HG03139 (cell line): ENCODE data around the gene TAMALIN.
"Not testable (repeated sequence)": the region's sequence is repeated elsewhere in the genome, so short reads cannot be mapped to it uniquely, and the experiment has no call there.

Experiments
- ATAC-seq: cut with Tn5 transposase; IDR thresholded peaks from one replicate; pipeline ENCODE4 v1.9.1; 2021; ENCODE audit not compliant: unreplicated experiment

TAMALIN gene

GRCh38 chr12:52006726-52007157, at the start of gene TAMALIN:
Gene TAMALIN, plus strand, starts transcription at chr12:52006946. Its CDS starts 74 bp downstream, at chr12:52007020.
- ATAC-seq: no peak

- no peak for ATAC-seq
Observed at GRCh38 chr12:51958542-51958941, 48.2 kb upstream of the TAMALIN start.

GRCh38 chr12:51959211-51959610, 47.5 kb upstream of the TAMALIN start:
- ATAC-seq: no peak

GRCh38 chr12:51959921-51960320, 46.8 kb upstream of the TAMALIN start:
- ATAC-seq: no peak

GRCh38 chr12:51960488-51960887, 46.3 kb upstream of the TAMALIN start:
- no peak for ATAC-seq

- ATAC-seq: no peak
Observed at GRCh38 chr12:51960890-51961289, 45.9 kb upstream of the TAMALIN start.

- ATAC-seq: no peak
Observed at GRCh38 chr12:51961834-51962233, 44.9 kb upstream of the TAMALIN start.

- no peak for ATAC-seq
Observed at GRCh38 chr12:51962737-51963136, 44.0 kb upstream of the TAMALIN start.

- ATAC-seq: no peak
Observed at GRCh38 chr12:51963477-51963876, 43.3 kb upstream of the TAMALIN start.

GRCh38 chr12:51969643-51970042, 37.1 kb upstream of the TAMALIN start:
- ATAC-seq: no peak

GRCh38 chr12:51970904-51971646, 35.7 kb upstream of the TAMALIN start:
- peak; percentile 77 for ATAC-seq

GRCh38 chr12:51971679-51972421, 34.9 kb upstream of the TAMALIN start:
- no peak for ATAC-seq

GRCh38 chr12:51972422-51972812, 34.3 kb upstream of the TAMALIN start:
- no peak for ATAC-seq

GRCh38 chr12:51972849-51973273, 33.9 kb upstream of the TAMALIN start:
- no peak for ATAC-seq

GRCh38 chr12:51973560-51973959, 33.2 kb upstream of the TAMALIN start:
- ATAC-seq: no peak

GRCh38 chr12:51974646-51975045, 32.1 kb upstream of the TAMALIN start:
- no peak for ATAC-seq

GRCh38 chr12:51975196-51975595, 31.6 kb upstream of the TAMALIN start:
- no peak for ATAC-seq

- no peak for ATAC-seq
Observed at GRCh38 chr12:51976376-51977160, 30.2 kb upstream of the TAMALIN start.

- ATAC-seq: no peak
Observed at GRCh38 chr12:51977320-51977753, 29.4 kb upstream of the TAMALIN start.

- ATAC-seq: not testable (repeated sequence)
Observed at GRCh38 chr12:51979306-51979705, 27.4 kb upstream of the TAMALIN start.

- no peak for ATAC-seq
Observed at GRCh38 chr12:51980051-51980808, 26.5 kb upstream of the TAMALIN start.
